Mesenchymal stem cell (in vitro differentiated cells and primary cell): ENCODE results near the gene AGTPBP1.

Experiments
- DNase-seq: peaks from one replicate; pipeline ENCODE4 v3.0.0-alpha.2; 2013
- H2AFZ ChIP-seq: one replicate; pipeline ENCODE4 v1.6.1; 2013; ENCODE audit warnings: low read depth, mild to moderate bottlenecking, control low read depth, inconsistent platforms, low read length, moderate library complexity
- H2AK5ac ChIP-seq: 2 replicates; pipeline ENCODE4 v1.6.1; 2013; ENCODE audit warnings: low read length, moderate library complexity, mild to moderate bottlenecking, inconsistent platforms; ENCODE audit not compliant: severe bottlenecking
- H2BK120ac ChIP-seq: one replicate; pipeline ENCODE4 v1.6.1; 2013; ENCODE audit warnings: low read depth, mild to moderate bottlenecking, inconsistent platforms, low read length, moderate library complexity
- H2BK12ac ChIP-seq, 2 experiments: one replicate each; pipeline ENCODE4 v1.6.1; 2013; ENCODE audit warnings: inconsistent platforms in 2 of 2, low read length in 2 of 2, mild to moderate bottlenecking in 2 of 2, moderate library complexity in 2 of 2, control low read depth in 1 of 2
- H2BK15ac ChIP-seq: one replicate; pipeline ENCODE4 v1.6.1; 2013; ENCODE audit warnings: mild to moderate bottlenecking, low read depth, inconsistent platforms; ENCODE audit not compliant: poor library complexity, severe bottlenecking
- H2BK5ac ChIP-seq: 2 replicates; pipeline ENCODE4 v1.6.1; 2013; ENCODE audit warnings: low read depth, mild to moderate bottlenecking, low read length, control low read depth, inconsistent platforms; ENCODE audit not compliant: poor library complexity, severe bottlenecking
- H3K14ac ChIP-seq, 2 experiments: one replicate each; pipeline ENCODE4 v1.6.1; 2013; ENCODE audit warnings: inconsistent platforms in 2 of 2, low read length in 2 of 2, control low read depth in 1 of 2, mild to moderate bottlenecking in 1 of 2, moderate library complexity in 1 of 2
- H3K18ac ChIP-seq, 2 experiments: one replicate each; pipeline ENCODE4 v1.6.1; 2013; ENCODE audit warnings: inconsistent platforms in 2 of 2, low read length in 2 of 2, control low read depth in 1 of 2, low read depth in 1 of 2, mild to moderate bottlenecking in 1 of 2
- H3K23ac ChIP-seq, 2 experiments: one replicate each; pipeline ENCODE4 v1.6.1; 2013; ENCODE audit warnings: inconsistent platforms in 2 of 2, low read length in 2 of 2, mild to moderate bottlenecking in 2 of 2, moderate library complexity in 2 of 2, control low read depth in 1 of 2
- H3K27ac ChIP-seq: 2 replicates; pipeline ENCODE4 v1.5.1; 2013; ENCODE audit warnings: mild to moderate bottlenecking, moderate library complexity, low read length, control low read depth, inconsistent platforms; ENCODE audit not compliant: poor library complexity, severe bottlenecking
- H3K27me3 ChIP-seq, 2 experiments: 2 replicates each; pipeline versions ENCODE4 v1.6.1 to v1.7.0; 2013; ENCODE audit warnings: low read length in 2 of 2, mild to moderate bottlenecking in 2 of 2, moderate library complexity in 2 of 2, control low read depth in 1 of 2, inconsistent platforms in 1 of 2; ENCODE audit not compliant: control insufficient read depth in 1 of 2, insufficient read depth in 1 of 2
- H3K36me3 ChIP-seq, 2 experiments: 2 replicates each; pipeline versions ENCODE4 v1.6.1 to v1.7.0; 2013; ENCODE audit warnings: low read length in 2 of 2, control low read depth in 1 of 2, inconsistent platforms in 1 of 2, low read depth in 1 of 2, mild to moderate bottlenecking in 1 of 2; ENCODE audit not compliant: insufficient read depth in 2 of 2, control insufficient read depth in 1 of 2
- H3K4ac ChIP-seq, 2 experiments: one replicate each; pipeline ENCODE4 v1.6.1; 2013; ENCODE audit warnings: inconsistent platforms in 2 of 2, low read length in 2 of 2, mild to moderate bottlenecking in 2 of 2, moderate library complexity in 2 of 2, control low read depth in 1 of 2, low read depth in 1 of 2
- H3K4me1 ChIP-seq: 2 replicates; pipeline ENCODE4 v1.6.1; 2013; ENCODE audit warnings: low read depth, low read length, control low read depth; ENCODE audit not compliant: control insufficient read depth, insufficient read depth
- H3K4me2 ChIP-seq: 2 replicates; pipeline ENCODE4 v1.6.1; 2013; ENCODE audit warnings: low read length, mild to moderate bottlenecking, inconsistent platforms; ENCODE audit not compliant: poor library complexity, severe bottlenecking
- H3K4me3 ChIP-seq, 2 experiments: 2 replicates each; pipeline versions ENCODE4 v1.5.1 to v1.7.0; 2013; ENCODE audit warnings: low read length in 2 of 2, mild to moderate bottlenecking in 2 of 2, control low read depth in 1 of 2, low read depth in 1 of 2; ENCODE audit not compliant: insufficient read depth in 1 of 2
- H3K79me1 ChIP-seq: replicated peaks from 2 replicates; pipeline ENCODE4 v1.6.1; 2013; ENCODE audit warnings: mild to moderate bottlenecking, control low read depth, low read length, inconsistent platforms; ENCODE audit not compliant: poor library complexity, severe bottlenecking
- H3K9ac ChIP-seq: 2 replicates; pipeline ENCODE4 v1.7.0; 2013; ENCODE audit warnings: mild to moderate bottlenecking, low read length, moderate library complexity
- H3K9me3 ChIP-seq: 2 replicates; pipeline ENCODE4 v1.7.0; 2013; ENCODE audit warnings: mild to moderate bottlenecking, low read length; ENCODE audit not compliant: control insufficient read depth
- H4K8ac ChIP-seq: one replicate; pipeline ENCODE4 v1.6.1; 2013; ENCODE audit warnings: inconsistent platforms, mild to moderate bottlenecking, low read length, moderate library complexity
- H4K91ac ChIP-seq: one replicate; pipeline ENCODE4 v1.6.1; 2013; ENCODE audit warnings: mild to moderate bottlenecking, low read length, inconsistent platforms
- WGBS: methylation state at CpG from one replicate; pipeline ENCODE4 v1.1.7; 2013; ENCODE audit warnings: mixed read lengths; 5-methylcytosine and 5-hydroxymethylcytosine counted together

AGTPBP1 gene

GRCh38 chr9:85547599-85547998, 194.2 kb downstream of the AGTPBP1 start:
- no peak overlapping the region for H4K8ac ChIP-seq
- peaks cover 0 to 4% of the 10 kb centered on the region in 2 experiments for H3K36me3 ChIP-seq
- no peak overlapping the region for H3K27ac ChIP-seq
- no peak overlapping the region for H3K4ac ChIP-seq
- H3K4me3 ChIP-seq = no peak overlapping the region
- H3K4me2 ChIP-seq = no peak overlapping the region
- no peaks in the 10 kb centered on the region for H3K79me1 ChIP-seq
- H2BK15ac ChIP-seq = no peak overlapping the region
- no peaks in the 10 kb centered on the region for H3K27me3 ChIP-seq
- no peak overlapping the region for H3K18ac ChIP-seq
- no peak overlapping the region for H4K91ac ChIP-seq
- 87% methylated on average over 2 of the region's 2 CpGs for WGBS
- H2BK120ac ChIP-seq = no peak overlapping the region
- H2AFZ ChIP-seq = no peak overlapping the region
- H2BK5ac ChIP-seq = no peak overlapping the region
- DNase-seq = no peak
- no peak overlapping the region for H3K23ac ChIP-seq
- no peaks in the 10 kb centered on the region for H3K9me3 ChIP-seq
- H2BK12ac ChIP-seq = no peak overlapping the region
- no peak overlapping the region for H3K9ac ChIP-seq
- H3K4me1 ChIP-seq = no peaks in the 10 kb centered on the region
- no peak overlapping the region for H2AK5ac ChIP-seq
- H3K14ac ChIP-seq = no peak overlapping the region

GRCh38 chr9:85543196-85543595, 198.6 kb downstream of the AGTPBP1 start:
- H3K27me3 ChIP-seq = no peaks in the 10 kb centered on the region
- H3K4me2 ChIP-seq = no peak overlapping the region
- no peak overlapping the region for H3K27ac ChIP-seq
- no peak overlapping the region for H3K4ac ChIP-seq
- H3K14ac ChIP-seq = no peak overlapping the region
- no peak overlapping the region for H2BK120ac ChIP-seq
- H3K4me3 ChIP-seq = no peak overlapping the region
- no peaks in the 10 kb centered on the region for H3K79me1 ChIP-seq
- DNase-seq = no peak
- no peaks in the 10 kb centered on the region for H3K4me1 ChIP-seq
- no peak overlapping the region for H3K9ac ChIP-seq
- no peak overlapping the region for H2BK5ac ChIP-seq
- WGBS = 100% methylated on average over 1 of the region's 1 CpG
- no peaks in the 10 kb centered on the region for H3K9me3 ChIP-seq
- H2AK5ac ChIP-seq = no peak overlapping the region
- no peak overlapping the region for H2BK12ac ChIP-seq
- no peak overlapping the region for H4K91ac ChIP-seq
- no peak overlapping the region for H2AFZ ChIP-seq
- no peak overlapping the region for H3K18ac ChIP-seq
- H2BK15ac ChIP-seq = no peak overlapping the region
- H3K36me3 ChIP-seq = no peaks in the 10 kb centered on the region
- no peak overlapping the region for H3K23ac ChIP-seq
- no peak overlapping the region for H4K8ac ChIP-seq

- H2AFZ ChIP-seq = no peak overlapping the region
- DNase-seq = no peak
- whole genome bisulfite sequencing = 93% methylated on average over 4 of the region's 4 CpGs
Observed at GRCh38 chr9:85541876-85542275, 199.9 kb downstream of the AGTPBP1 start.

GRCh38 chr9:85536514-85536913, 205.2 kb downstream of the AGTPBP1 start:
- Histone ChIP-seq H2BK120ac (no peak overlapping the region), H3K4me2 (no peak overlapping the region)

More at GRCh38 chr9:85541876-85542275, 199.9 kb downstream of the AGTPBP1 start:
- H3K18ac ChIP-seq = no peak overlapping the region
- no peak overlapping the region for H2BK120ac ChIP-seq
- H2BK12ac ChIP-seq = no peak overlapping the region
- no peaks in the 10 kb centered on the region for H3K79me1 ChIP-seq
- H3K9ac ChIP-seq = no peak overlapping the region
- H4K8ac ChIP-seq = no peak overlapping the region
- H3K4me1 ChIP-seq = no peaks in the 10 kb centered on the region
- H3K36me3 ChIP-seq = no peaks in the 10 kb centered on the region
- H3K27ac ChIP-seq = no peak overlapping the region
- H2BK15ac ChIP-seq = no peak overlapping the region
- H3K4me3 ChIP-seq = no peak overlapping the region
- H4K91ac ChIP-seq = no peak overlapping the region
- H3K23ac ChIP-seq = no peak overlapping the region
- no peak overlapping the region for H3K4me2 ChIP-seq
- no peak overlapping the region for H3K4ac ChIP-seq
- H2BK5ac ChIP-seq = no peak overlapping the region
- H3K27me3 ChIP-seq = no peaks in the 10 kb centered on the region
- H3K14ac ChIP-seq = no peak overlapping the region
- H2AK5ac ChIP-seq = no peak overlapping the region
- H3K9me3 ChIP-seq = no peaks in the 10 kb centered on the region

More at GRCh38 chr9:85536514-85536913, 205.2 kb downstream of the AGTPBP1 start:
- Histone ChIP-seq H3K18ac (no peak overlapping the region), H3K9ac (no peak overlapping the region), H3K4me3 (no peak overlapping the region), H3K27ac (no peak overlapping the region), H2AFZ (no peak overlapping the region), H3K4me1 (no peaks in the 10 kb centered on the region), H4K8ac (no peak overlapping the region), H2BK15ac (no peak overlapping the region), H4K91ac (no peak overlapping the region), H2AK5ac (no peak overlapping the region), H3K9me3 (peaks cover 4% of the 10 kb centered on the region), H3K14ac (no peak overlapping the region), H3K23ac (no peak overlapping the region), H3K79me1 (no peaks in the 10 kb centered on the region), H2BK5ac (no peak overlapping the region), H3K27me3 (no peaks in the 10 kb centered on the region), H2BK12ac (no peak overlapping the region), H3K4ac (no peak overlapping the region), H3K36me3 (no peaks in the 10 kb centered on the region)
- WGBS = 91% methylated on average over 6 of the region's 6 CpGs
- no peak for DNase-seq
